Peyer's patch (tissue), 4 donors: ENCODE measurements around the gene DPRX.

Source experiments
- POLR2A ChIP-seq, 2 donors: fragments of 450-650 bp; IDR thresholded peaks; one replicate each; pipeline ENCODE4 v1.5.1; 2017; ENCODE audit warnings: antibody characterized with exemption in 2 of 2, mild to moderate bottlenecking in 2 of 2, moderate library complexity in 2 of 2
- TF ChIP-seq, protein P1 (sequence below), 6 experiments: fragments of 450-650 bp in 4 of 6; fragments of 200-600 bp in 2 of 6; sonication (generic) in 1 of 6; IDR thresholded peaks; one replicate each; pipeline ENCODE4 v1.5.1; 2017 to 2019; ENCODE audit warnings: antibody characterized with exemption in 6 of 6, mild to moderate bottlenecking in 3 of 6, moderate library complexity in 1 of 6

DNA sequence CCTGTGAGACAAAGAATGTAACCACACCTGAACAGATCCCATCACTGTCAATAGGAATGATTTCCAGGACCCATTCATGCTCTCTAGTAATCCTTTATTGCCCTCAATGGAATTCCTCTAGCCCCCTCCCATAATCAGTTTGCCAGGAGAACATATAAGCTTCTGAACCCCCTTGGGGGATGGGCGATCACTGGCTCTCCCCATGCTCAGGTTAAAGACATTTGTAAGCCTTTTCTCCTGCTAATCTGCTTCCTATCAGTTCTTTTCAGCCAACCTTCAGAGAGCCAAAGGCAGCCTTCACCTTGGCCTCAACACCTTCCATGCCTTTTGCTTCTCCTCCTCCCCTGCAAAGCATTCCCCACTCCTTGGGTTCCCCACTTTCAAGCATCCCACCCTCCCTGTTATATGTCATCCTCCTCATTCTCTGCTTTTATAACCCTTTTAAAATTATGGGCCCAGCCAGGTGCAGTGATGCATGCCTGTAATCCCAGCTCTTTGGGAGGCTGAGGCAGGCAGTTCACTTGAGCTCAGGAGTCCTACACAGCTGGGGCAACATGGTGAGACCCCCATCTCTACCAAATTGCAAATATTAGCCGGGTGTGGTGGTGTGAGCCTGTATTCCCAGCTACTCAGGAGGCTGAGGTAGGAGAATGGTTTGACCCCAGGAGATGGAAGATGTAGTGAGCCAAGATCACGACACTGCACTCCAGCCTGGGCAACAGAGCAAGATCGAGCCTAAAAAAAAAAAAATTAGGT lies 12.4 kb downstream of the DPRX start:
- TF ChIP-seq, protein P1, sequence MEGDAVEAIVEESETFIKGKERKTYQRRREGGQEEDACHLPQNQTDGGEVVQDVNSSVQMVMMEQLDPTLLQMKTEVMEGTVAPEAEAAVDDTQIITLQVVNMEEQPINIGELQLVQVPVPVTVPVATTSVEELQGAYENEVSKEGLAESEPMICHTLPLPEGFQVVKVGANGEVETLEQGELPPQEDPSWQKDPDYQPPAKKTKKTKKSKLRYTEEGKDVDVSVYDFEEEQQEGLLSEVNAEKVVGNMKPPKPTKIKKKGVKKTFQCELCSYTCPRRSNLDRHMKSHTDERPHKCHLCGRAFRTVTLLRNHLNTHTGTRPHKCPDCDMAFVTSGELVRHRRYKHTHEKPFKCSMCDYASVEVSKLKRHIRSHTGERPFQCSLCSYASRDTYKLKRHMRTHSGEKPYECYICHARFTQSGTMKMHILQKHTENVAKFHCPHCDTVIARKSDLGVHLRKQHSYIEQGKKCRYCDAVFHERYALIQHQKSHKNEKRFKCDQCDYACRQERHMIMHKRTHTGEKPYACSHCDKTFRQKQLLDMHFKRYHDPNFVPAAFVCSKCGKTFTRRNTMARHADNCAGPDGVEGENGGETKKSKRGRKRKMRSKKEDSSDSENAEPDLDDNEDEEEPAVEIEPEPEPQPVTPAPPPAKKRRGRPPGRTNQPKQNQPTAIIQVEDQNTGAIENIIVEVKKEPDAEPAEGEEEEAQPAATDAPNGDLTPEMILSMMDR (IDR thresholded peaks at IDR 0.05), result no peak
- TF ChIP-seq POLR2A (IDR thresholded peaks at IDR 0.05), result no peak
